ENCODE results near the gene JADE1.

GRCh38 chr4:128818442-128818841 is 8.9 kb downstream of the JADE1 start:
- TF ChIP-seq CTCF (conservative IDR thresholded peaks at IDR 0.05; ENCODE audit: low read length) = no peak
- no peak for TF ChIP-seq EZH2phosphoT487 (IDR thresholded peaks at IDR 0.05; ENCODE audit: borderline replicate concordance, low read depth, low read length)

Data from OCI-LY7 (cell line).